ENCODE measurements around the gene IER5L. TPM values are rescaled to one million over a fixed set of nuclear protein-coding genes. Genes with fewer than 3 reads are reported as not detected.

Gene IER5L
- polyA plus RNA-seq, 1 donor (not counting 4 experiments of a cell fraction or from before 2014, with no cell fraction given): 2.1 TPM

DNA sequence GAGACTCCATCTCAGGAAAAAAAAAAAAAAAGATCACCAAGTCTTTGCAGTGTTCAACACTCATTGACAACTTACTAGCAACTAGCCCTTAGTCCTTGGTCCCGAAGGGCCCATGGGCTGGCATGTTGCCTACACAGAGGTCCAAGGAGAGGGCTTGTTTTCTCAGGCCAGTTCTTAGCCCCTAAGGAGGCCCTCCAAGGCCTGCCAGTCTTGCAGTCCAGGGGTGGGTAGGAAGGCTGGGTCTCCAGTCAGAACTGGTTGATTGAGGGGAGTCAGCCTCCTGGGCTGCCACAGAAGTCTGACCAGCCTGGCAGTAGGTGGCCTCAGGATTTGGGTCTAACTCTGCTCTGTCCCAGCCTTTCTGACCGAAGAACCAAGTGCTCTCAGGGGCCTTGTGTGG, 32.7 kb downstream of the IER5L start:
- Histone ChIP-seq H3K9me3 (ENCODE audit: control insufficient read depth, low read depth, low read length) (no peaks in the 10 kb centered on the region), H4K20me1 (ENCODE audit: control insufficient read depth, extremely low read depth, insufficient read depth, low read length) (no peaks in the 10 kb centered on the region), H3K27me3 (ENCODE audit: control insufficient read depth, extremely low read depth, insufficient read depth, low read length) (no peaks in the 10 kb centered on the region), H3K4me3 (ENCODE audit: control insufficient read depth in 2 of 3, extremely low read depth in 1 of 3, insufficient read depth in 2 of 3, low read depth in 1 of 3, low read length in 3 of 3) (no peak overlapping the region), H3K4me2 (ENCODE audit: control insufficient read depth, extremely low read depth, insufficient read depth, low read depth, low read length) (no peak overlapping the region), H3K79me2 (ENCODE audit: control insufficient read depth, insufficient read depth, low read length) (peaks cover 6% of the 10 kb centered on the region), H3K36me3 (ENCODE audit: control insufficient read depth in 2 of 2, extremely low read depth in 1 of 2, insufficient read depth in 2 of 2, low read length in 2 of 2) (peaks cover 18 to 37% of the 10 kb centered on the region in 2 experiments), H2AFZ (ENCODE audit: control insufficient read depth, low read length) (no peak overlapping the region), H3K9me1 (ENCODE audit: control insufficient read depth, extremely low read depth, insufficient read depth, low read length) (peaks cover 2% of the 10 kb centered on the region), H3K9ac (ENCODE audit: control insufficient read depth, extremely low read depth, insufficient read depth, low read length) (no peak overlapping the region), H3K4me1 (ENCODE audit: control insufficient read depth, extremely low read depth, insufficient read depth, low read length) (peaks cover 31% of the 10 kb centered on the region), H3K27ac (ENCODE audit: control insufficient read depth, insufficient read depth, low read length) (no peak overlapping the region)
- dilution Hi-C loops (cut with MboI; ENCODE audit: extremely low pct_ligation_motif_present, low sequenced_read_pairs): no loop called here
- no peak for TF ChIP-seq EZH2 (IDR thresholded peaks at IDR 0.05; ENCODE audit: low read length)
- TF ChIP-seq, protein P1, sequence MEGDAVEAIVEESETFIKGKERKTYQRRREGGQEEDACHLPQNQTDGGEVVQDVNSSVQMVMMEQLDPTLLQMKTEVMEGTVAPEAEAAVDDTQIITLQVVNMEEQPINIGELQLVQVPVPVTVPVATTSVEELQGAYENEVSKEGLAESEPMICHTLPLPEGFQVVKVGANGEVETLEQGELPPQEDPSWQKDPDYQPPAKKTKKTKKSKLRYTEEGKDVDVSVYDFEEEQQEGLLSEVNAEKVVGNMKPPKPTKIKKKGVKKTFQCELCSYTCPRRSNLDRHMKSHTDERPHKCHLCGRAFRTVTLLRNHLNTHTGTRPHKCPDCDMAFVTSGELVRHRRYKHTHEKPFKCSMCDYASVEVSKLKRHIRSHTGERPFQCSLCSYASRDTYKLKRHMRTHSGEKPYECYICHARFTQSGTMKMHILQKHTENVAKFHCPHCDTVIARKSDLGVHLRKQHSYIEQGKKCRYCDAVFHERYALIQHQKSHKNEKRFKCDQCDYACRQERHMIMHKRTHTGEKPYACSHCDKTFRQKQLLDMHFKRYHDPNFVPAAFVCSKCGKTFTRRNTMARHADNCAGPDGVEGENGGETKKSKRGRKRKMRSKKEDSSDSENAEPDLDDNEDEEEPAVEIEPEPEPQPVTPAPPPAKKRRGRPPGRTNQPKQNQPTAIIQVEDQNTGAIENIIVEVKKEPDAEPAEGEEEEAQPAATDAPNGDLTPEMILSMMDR (optimal IDR thresholded peaks at IDR 0.05 in 1 of 3, IDR thresholded peaks at IDR 0.05 in 1 of 3, conservative IDR thresholded peaks at IDR 0.05 in 1 of 3; ENCODE audit: extremely low read depth in 1 of 3, insufficient read depth in 2 of 3, low read length in 3 of 3): no peak
- DNase-seq (ENCODE audit: low read depth, low spot score) (no peak), FAIRE-seq (no peak)

DNA sequence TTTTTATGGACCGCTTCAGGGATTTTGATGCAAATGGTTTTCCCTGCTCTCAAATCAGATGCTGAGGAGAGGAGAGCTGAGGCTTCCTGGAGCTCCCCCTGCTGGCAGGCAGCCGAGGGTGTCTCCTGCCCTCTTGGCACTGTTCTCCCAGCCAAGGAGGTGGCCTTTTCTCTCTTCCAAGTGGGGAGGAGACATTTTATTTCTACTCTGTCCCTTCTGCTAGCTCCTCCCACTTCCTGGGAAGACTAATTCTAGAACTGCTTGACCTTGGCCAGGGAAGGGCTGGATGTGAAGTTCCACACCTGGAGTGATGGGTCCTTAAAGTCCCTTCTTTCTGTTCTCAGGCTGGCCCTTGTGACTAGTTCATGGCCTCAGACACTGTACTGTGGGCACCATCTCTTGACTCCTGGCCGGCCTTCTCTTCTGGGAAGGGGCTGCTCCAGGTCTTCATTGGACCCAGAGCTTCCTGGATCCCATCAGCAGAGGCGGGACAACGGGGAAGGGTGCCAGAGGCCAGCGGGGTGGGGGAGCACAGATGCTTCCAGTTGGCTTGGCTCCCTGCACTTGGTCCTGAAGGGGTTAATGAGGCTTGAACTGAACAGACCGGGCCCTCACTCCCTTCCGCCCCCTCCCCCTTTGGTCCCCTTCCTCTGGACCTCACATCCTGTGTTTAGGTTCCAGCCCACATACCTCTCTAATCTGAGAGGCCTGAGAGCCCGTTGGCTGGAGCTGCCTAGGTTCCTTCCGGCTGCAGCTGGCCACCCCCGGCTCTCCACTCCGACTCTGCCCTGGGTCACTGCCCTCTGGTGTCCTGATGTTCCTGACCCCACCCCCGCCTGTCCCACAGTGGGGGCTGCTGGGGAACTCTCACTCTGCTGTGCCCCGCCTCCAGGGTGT, 34.8 kb downstream of the IER5L start:
- no peaks in the 10 kb centered on the region for H3K27me3 ChIP-seq (ENCODE audit: control insufficient read depth, extremely low read depth, insufficient read depth, low read length)
- H3K36me3 ChIP-seq (ENCODE audit: control insufficient read depth in 2 of 2, extremely low read depth in 1 of 2, insufficient read depth in 2 of 2, low read length in 2 of 2): peaks cover 18 to 28% of the 10 kb centered on the region in 2 experiments
- H3K4me1 ChIP-seq (ENCODE audit: control insufficient read depth, extremely low read depth, insufficient read depth, low read length): peaks cover 48% of the 10 kb centered on the region
- H4K20me1 ChIP-seq (ENCODE audit: control insufficient read depth, extremely low read depth, insufficient read depth, low read length): no peaks in the 10 kb centered on the region
- peaks cover 6% of the 10 kb centered on the region for H3K79me2 ChIP-seq (ENCODE audit: control insufficient read depth, insufficient read depth, low read length)
- DNase-seq (ENCODE audit: low read depth, low spot score): no peak
- peaks cover 2% of the 10 kb centered on the region for H3K9me1 ChIP-seq (ENCODE audit: control insufficient read depth, extremely low read depth, insufficient read depth, low read length)
- dilution Hi-C loops (cut with MboI; ENCODE audit: extremely low pct_ligation_motif_present, low sequenced_read_pairs): no loop called here
- no peak overlapping the region for H3K9ac ChIP-seq (ENCODE audit: control insufficient read depth, extremely low read depth, insufficient read depth, low read length)
- H3K4me3 ChIP-seq (ENCODE audit: control insufficient read depth in 2 of 3, extremely low read depth in 1 of 3, insufficient read depth in 2 of 3, low read depth in 1 of 3, low read length in 3 of 3): peak overlapping the region in 1 of 3 experiments; percentile 7
- no peak for TF ChIP-seq EZH2 (IDR thresholded peaks at IDR 0.05; ENCODE audit: low read length)
- TF ChIP-seq, protein P1 (optimal IDR thresholded peaks at IDR 0.05 in 1 of 3, IDR thresholded peaks at IDR 0.05 in 1 of 3, conservative IDR thresholded peaks at IDR 0.05 in 1 of 3; ENCODE audit: extremely low read depth in 1 of 3, insufficient read depth in 2 of 3, low read length in 3 of 3): peak in 2 of 3 experiments; percentile 97 to 99
- H3K4me2 ChIP-seq (ENCODE audit: control insufficient read depth, extremely low read depth, insufficient read depth, low read depth, low read length): peak overlapping the region; percentile 45
- no peaks in the 10 kb centered on the region for H3K9me3 ChIP-seq (ENCODE audit: control insufficient read depth, low read depth, low read length)
- no peak overlapping the region for H2AFZ ChIP-seq (ENCODE audit: control insufficient read depth, low read length)
- peak; percentile 88 for FAIRE-seq
- H3K27ac ChIP-seq (ENCODE audit: control insufficient read depth, insufficient read depth, low read length): no peak overlapping the region
